NCI-H460 (cell line): ENCODE results near the gene RDH5. TPM values are rescaled to one million over a fixed set of nuclear protein-coding genes. Genes with fewer than 3 reads are reported as not detected.
"Not testable (repeated sequence)": the region's sequence is repeated elsewhere in the genome, so short reads cannot be mapped to it uniquely, and the experiment has no call there.

Source experiments
- DNase-seq: peaks from one replicate; pipeline ENCODE4 v3.0.0-alpha.2; 2016; ENCODE audit warnings: low read depth; ENCODE audit errors: extremely low read depth
- small RNA-seq, 2 experiments: library from RNA; depleted of rRNA; stranded (forward); fragments of <200 nt; gene quantifications; one replicate each; pipeline ENCODE3, GENCODE V24; 2014
- total RNA-seq: library from RNA; depleted of rRNA; stranded (reverse); fragments of >200 nt; shearing (Covaris generic); gene quantifications from 2 replicates; pipeline ENCODE4 v1.2.3, GENCODE V29; 2014; rRNA removed

The RDH5 gene
- total RNA-seq, 1 experiment from 2014 or later, result 3.0 TPM

DNA sequence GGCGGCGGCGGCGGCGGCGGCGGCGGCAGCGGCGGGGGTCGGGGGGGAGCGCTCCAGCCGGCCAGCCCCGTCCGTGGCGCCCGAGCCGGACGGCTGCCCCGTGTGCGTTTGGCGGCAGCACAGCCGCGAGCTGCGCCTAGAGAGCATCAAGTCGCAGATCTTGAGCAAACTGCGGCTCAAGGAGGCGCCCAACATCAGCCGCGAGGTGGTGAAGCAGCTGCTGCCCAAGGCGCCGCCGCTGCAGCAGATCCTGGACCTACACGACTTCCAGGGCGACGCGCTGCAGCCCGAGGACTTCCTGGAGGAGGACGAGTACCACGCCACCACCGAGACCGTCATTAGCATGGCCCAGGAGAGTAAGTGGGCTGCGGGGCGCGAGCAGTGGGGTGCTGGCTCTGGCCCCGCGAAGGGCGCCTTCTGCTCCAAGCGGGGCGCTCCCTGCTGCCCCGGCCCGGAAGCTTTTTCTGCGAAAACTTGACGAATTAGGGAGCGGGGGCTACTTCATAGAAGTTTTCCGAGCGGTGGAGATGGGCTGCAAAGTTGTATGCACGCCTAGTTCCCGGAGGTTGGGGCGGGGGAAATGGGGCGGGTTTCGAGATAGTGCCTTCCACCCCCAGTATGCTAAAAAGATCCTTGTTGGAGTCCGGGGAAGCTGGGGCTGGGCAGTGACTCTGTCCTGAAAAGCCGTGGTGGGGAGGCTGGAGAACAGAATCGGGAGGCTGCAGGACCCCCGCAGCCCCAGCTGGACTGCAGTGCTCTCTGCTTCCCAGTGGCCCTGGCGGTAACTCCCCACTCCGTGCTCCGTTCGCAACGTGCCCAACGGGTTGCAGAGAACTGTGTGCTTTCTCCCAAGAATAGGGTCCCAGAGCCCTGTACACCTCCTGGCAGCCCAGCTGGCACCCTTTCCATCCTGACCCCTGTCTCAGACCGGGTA lies 23.5 kb downstream of the RDH5 start:
- DNase-seq, result peak; percentile 41

DNA sequence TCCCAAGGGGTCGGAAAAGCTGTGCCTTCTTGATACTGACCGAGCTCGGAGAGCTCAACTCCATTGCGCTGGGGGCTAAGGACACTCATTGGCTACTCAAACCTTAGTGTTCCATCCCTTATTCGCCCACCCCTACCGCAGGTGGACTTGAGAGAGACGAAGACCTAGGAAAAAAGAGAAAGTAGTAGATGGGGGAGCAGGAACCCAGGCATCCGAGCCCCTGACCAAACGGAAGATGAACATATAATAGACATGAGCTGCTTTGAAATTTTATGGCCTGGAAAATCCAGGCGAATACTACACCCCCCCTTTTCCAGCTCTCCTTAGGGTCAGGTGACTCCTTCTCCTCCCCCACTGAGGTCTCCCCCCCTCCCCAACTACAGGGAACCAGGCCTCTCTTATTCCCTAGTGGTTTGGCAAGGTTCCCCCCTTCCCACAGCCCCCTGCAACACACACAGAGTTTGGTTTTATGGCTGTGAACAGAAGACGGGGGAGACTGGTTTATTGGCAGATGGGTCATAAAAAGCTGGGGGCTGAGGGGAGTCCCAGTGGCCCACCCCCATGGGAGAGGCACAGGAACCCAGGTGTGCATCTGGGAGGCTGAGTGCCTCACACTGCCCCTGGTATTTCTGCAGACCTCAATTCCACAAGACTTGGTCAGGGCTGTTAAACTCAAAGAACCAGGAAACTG lies 24.3 kb downstream of the RDH5 start:
- no peak for DNase-seq

DNA sequence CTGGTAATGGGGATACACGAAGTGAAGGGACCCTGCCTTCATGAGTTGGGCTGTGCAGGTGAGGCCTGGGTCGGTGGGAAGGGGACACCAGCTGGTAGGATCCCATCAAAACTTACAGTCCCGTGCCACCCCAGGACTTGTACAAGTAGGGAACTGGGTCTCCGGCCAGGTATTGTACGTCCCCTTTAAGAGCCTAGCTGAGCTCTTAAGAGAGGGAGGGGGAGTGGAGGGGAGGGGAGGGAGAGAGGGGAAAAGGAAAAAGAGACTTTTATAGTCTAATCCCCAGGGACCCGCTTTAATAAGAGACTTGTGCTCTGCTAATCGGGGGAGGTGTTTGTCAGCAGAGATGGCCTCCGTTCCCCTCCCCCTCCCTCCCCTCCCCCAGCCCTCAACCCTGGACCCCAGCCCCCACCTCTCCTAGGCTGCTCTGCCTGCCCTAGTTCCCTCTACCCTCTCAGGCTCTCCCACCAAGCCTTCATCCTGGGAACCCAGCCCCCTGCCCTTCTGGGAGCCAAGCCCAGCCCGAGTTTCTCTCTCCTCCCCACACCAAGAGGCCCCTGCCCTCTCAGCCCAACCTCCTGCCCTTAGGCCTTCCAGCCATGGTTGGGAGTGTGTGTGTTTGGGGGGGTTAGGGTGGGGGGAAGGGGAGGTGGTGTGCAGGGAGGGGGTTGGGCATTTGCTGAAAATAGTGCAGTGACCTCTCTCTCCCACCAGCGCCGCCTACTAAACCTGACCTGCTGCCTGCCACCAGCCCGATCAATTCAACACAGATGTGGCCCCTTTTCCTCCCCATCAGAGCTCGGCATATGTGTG lies 25.4 kb downstream of the RDH5 start:
- DNase-seq, result no peak

DNA sequence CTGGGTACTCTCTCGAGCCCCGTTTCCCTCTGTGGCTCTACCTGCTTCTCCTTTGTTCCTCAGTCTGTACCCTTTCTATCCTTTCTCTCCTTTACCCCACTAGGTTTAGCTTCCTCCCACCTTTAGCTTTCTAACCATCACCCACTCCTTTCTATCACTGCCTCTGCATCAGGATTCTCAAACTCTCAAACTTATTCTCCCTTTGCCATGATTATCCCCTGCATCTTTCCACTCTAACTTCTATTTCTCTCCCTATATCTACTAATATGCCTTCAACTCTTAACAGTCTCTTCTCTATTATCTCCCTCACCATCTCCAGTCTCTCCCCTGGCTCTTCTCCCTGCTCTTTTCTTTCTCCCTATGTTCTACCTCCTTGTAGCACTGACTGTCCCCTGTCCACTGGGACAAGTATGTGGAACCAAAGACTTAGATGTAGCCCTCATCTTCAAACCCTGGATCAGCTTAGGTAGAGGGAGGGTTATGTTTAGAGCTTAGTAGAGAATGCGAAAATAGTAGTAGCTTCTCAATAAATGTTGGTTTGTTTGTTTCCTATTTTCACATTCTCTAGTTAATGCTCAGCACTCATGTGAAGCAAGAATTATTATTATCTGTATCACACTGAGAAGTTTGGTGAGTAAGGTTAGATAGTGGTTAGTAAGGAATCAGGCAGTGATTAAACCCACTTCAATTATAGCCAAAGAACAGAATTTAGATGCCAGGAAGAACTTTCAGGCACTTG lies 26.1 kb downstream of the RDH5 start:
- no peak for DNase-seq

DNA sequence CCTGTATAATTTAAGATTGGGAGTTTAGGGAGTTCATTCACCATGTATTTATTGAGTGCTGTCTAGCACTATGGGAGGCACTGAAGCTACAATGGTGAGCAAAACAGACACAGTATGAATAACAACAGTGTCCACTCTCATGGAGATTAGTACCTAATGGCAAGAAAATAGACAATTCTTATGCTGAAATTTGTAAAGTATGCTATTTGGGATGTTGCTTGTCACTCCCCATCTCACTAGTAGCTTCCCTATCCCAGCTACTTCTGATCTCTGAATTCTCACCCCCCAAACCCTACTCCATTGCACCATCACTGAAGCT lies 26.7 kb downstream of the RDH5 start:
- no peak for DNase-seq

DNA sequence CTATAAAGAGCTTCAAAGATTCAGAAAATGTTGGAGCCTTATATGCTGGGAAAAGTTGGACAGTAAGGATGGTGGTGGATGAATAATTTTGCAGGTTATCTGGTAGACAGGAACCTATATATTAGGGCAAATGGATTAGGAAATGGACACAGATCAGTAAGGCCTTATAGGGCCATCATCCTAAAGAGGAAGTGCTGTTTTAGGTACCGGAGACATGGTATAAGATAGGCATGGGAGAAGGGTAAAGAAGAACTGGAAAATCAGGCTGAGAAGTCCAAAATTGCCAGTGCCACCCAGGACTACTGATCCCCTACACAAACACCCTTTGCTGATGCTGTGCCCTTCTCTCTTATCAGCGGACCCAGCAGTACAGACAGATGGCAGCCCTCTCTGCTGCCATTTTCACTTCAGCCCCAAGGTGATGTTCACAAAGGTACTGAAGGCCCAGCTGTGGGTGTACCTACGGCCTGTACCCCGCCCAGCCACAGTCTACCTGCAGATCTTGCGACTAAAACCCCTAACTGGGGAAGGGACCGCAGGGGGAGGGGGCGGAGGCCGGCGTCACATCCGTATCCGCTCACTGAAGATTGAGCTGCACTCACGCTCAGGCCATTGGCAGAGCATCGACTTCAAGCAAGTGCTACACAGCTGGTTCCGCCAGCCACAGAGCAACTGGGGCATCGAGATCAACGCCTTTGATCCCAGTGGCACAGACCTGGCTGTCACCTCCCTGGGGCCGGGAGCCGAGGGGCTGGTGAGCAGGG lies 28.2 kb downstream of the RDH5 start:
- DNase-seq, result no peak

DNA sequence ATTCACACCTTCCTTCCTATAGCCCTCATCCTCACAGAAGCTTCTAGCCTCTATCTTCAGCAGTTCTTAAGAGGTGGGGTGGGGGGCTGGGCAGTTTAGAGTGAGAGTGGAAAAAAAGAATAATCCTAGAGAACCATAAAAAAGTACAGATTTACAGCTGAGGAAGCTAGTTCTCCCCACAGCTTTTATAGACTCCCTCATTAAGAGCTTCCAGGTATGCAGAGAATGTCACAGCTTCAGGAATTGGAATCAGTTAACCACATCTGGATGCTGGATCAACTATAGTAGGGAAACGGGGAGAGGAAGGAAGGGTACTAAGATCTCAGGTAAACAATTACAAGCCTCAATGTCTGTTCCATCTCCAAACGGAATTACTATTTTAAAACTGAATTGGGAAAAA lies 35.1 kb downstream of the RDH5 start:
- no peak for DNase-seq

DNA sequence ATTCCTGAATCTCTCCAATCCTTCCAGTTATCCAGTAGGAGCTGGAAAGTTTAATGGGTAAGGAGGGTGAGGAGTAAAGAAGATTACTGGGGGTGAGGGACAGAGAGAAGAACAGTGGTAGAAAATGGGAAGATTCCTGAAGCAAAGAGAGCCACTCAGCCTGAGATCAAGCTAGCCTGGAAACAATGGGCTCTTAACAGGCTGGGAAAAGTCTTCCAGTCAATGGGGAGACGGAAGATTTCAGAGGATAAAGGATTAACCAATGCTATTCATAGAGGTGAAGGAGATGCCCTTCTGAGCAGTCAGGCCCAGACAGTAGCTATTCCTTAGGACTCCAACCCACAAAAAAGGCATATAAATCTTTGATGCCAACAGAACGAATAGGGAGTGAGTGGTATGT lies 37.5 kb downstream of the RDH5 start:
- no peak for DNase-seq

DNA sequence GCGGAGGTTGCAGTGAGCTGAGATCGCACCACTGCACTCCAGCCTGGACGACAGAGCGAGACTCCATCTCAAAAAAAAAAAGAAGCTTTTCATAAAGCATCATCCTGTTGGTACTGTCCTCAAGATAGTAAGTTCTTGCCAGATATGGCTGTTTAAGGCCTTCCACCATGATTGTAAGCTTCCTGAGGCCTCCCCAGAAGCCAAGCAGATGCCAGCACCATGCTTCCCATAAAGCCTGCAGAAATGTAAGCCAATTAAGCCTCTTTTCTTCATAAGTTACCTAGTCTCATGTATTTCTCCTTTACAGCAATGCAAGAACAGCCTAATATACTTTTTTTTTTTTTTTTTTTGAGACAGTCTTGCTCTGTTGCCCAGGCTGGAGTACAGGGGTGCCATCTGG lies 38.4 kb downstream of the RDH5 start:
- not testable (repeated sequence) for DNase-seq

DNA sequence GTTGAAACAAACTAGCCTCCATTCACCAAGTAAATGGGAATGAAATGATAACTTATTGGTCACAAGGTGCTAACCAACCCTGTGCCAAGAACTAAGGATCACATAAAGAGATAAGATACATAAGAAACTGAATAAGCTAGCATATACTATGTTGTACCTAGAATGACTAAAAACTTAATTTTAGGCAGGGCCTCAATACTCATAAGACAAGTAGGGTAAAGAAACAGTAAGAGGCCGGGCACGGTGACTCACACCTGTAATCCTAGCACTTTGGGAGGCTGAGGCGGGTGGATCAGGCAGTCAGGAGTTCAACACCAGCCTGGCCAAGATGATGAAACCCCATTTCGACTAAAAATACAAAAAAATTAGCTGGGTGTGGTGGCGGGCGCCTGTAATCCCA lies 40.5 kb downstream of the RDH5 start:
- DNase-seq, result no peak

DNA sequence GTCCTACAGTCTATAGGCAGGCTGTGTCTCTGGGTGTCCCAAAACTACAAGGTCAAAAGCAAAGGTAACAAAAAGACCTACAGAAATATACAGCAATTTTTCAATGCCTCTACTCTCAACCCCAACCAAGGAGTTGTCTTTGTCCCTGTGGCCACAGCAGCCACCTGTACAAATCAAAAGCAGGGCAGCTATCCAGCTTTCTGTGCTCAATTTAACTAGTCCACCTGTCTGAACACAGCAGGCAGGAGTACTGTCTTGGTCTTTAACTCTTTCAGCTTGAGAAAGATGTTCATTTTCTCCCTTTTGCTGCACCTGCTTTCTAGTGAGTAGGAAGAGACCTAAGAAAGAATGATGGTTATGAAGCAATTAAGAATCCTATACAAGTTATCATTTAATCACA lies 42.5 kb downstream of the RDH5 start:
- DNase-seq, result no peak

DNA sequence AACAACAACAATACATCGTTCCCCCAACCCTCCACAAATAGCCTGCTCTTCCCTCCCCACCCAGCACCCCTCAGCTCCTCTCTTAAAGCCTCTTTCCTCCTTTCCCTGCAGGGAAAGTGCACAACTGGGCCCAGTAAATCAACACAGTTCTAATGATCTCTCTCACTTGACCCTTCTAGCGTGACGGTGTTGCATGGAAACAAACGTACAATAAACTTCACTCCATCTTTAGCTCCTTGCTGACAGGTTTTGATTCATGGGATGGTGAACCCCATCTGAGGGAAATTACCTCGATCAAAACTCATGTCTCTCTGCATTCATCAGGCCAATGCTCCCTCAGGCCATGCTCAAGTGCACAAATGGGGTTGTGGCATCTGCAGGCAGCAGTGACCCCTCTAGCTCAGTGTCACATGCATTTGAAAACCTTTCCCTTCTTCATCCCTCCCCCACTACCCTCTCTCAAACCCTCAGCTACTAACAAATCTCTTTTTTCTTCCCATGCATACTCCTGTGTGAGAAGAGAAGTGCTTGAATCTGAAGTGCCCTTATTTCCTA lies 45.6 kb downstream of the RDH5 start:
- no peak for DNase-seq

DNA sequence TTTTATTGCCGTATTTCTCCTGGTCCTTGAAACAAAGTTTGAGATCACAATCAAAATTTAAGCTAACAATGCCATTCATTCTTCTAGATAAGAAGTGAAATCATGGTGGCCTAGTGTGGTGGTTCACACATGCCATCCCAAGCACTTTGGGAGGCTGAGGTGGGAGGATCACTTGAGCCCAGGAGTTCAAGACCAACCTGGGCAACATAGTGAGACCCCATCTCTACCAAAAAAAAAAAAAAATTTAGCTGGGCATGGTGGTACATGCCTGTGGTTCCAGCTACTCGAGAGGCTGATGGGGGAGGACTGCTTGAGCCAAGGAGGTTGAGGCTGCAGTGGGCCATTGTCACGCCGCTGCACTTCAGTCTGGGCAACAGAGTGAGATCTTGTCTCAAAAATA lies 47.0 kb downstream of the RDH5 start:
- no peak for DNase-seq

DNA sequence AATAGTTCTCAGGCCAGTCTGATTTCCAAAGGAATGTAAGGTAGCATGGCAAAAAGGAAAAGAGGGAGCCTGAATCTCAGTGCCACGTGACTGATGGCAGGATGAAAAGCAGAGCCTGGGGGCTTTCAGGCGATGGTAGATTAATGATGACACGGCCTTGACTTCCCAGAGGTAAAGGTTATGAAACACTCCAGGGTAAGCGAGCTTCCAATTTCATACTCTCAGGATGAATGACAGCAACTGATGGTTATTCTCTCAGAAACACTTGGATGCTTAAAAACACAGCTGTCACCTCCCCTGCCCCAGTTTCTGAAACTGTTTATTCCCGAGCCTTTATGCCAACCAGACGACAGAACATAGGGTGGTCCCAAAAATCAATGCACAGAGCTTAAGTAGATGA lies 51.5 kb downstream of the RDH5 start:
- DNase-seq, result no peak

Small RNA genes within 50 kb of the gene (small RNA-seq; reads per million reads assigned to genes)
- gene AC009779.1, result 0 reads per million in 2 experiments
- 0 reads per million in 2 experiments for gene RF00017

Other genes with a start within 250 kb of the RDH5 start
- gene OR6C68, start 228.0 kb upstream of the RDH5 start, total RNA-seq, result not detected in 2 replicates
- not detected in 2 replicates for gene OR6C4, start 170.8 kb upstream of the RDH5 start, total RNA-seq
- gene OR2AP1, start 147.9 kb upstream of the RDH5 start, total RNA-seq, result not detected in 2 replicates
- not detected in 2 replicates for gene OR10P1, start 83.5 kb upstream of the RDH5 start, total RNA-seq
- 0.38 and 1.2 TPM in 2 replicates for gene ITGA7, start 12.5 kb upstream of the RDH5 start, total RNA-seq
- gene BLOC1S1, start 4.3 kb upstream of the RDH5 start, total RNA-seq, result 66.7 and 69.8 TPM in 2 replicates
- gene CD63, start 8.6 kb downstream of the RDH5 start, total RNA-seq, result 434 and 500 TPM in 2 replicates
- 1.0 and 2.0 TPM in 2 replicates for gene GDF11, start 22.7 kb downstream of the RDH5 start, total RNA-seq
- gene SARNP, start 97.3 kb downstream of the RDH5 start, total RNA-seq, result 122 and 140 TPM in 2 replicates
- 32.8 and 37.8 TPM in 2 replicates for gene ORMDL2, start 97.6 kb downstream of the RDH5 start, total RNA-seq
- gene DNAJC14, start 109.2 kb downstream of the RDH5 start, total RNA-seq, result 25.8 and 32.2 TPM in 2 replicates
- not detected in 2 replicates for gene MMP19, start 122.5 kb downstream of the RDH5 start, total RNA-seq
- 33.0 and 33.1 TPM in 2 replicates for gene PYM1, start 207.5 kb downstream of the RDH5 start, total RNA-seq
- 14.1 and 15.5 TPM in 2 replicates for gene DGKA, start 210.8 kb downstream of the RDH5 start, total RNA-seq
- gene PMEL, start 245.6 kb downstream of the RDH5 start, total RNA-seq, result 0.78 and 1.3 TPM in 2 replicates
- gene CDK2, start 246.4 kb downstream of the RDH5 start, total RNA-seq, result 31.6 and 31.7 TPM in 2 replicates